ENCODE data around the gene B3GLCT. TPM values are rescaled to one million over a fixed set of nuclear protein-coding genes. Genes with fewer than 3 reads are reported as not detected.
"Not testable (repeated sequence)": the region's sequence is repeated elsewhere in the genome, so short reads cannot be mapped to it uniquely, and the experiment has no call there.

The B3GLCT gene
- total RNA-seq, 3 donors from 2014 or later (not counting 1 experiment from before 2014, with no cell fraction given), result 6.0 to 8.1 (median 6.2) TPM

- intact Hi-C loops (cut with micrococcal nuclease), result no loop called here
- Mint-ChIP-seq H3K27me3 (ENCODE audit: low read depth in 2 of 2) (peaks cover 12 to 17% of the 10 kb centered on the region in 2 donors), H3K4me1 (no peaks in the 10 kb centered on the region), H3K27ac (no peak overlapping the region), H3K4me3 (no peak overlapping the region), H3K9me3 (peaks cover 0 to 4% of the 10 kb centered on the region in 2 donors), H3K36me3 (no peaks in the 10 kb centered on the region)
- Histone ChIP-seq H3K36me3 (ENCODE audit: control insufficient read depth, insufficient read depth, low read length) (no peaks in the 10 kb centered on the region), H3K4me1 (ENCODE audit: control insufficient read depth, insufficient read depth, low read length) (no peaks in the 10 kb centered on the region), H3K27me3 (ENCODE audit: control insufficient read depth, insufficient read depth, low read length) (peaks cover 2% of the 10 kb centered on the region), H3K27ac (ENCODE audit: low read length) (no peak overlapping the region), H3K9me3 (ENCODE audit: control insufficient read depth, insufficient read depth, low read length) (peaks cover 3% of the 10 kb centered on the region), H3K4me3 (ENCODE audit: low read length) (no peak overlapping the region)
- WGBS (ENCODE audit: insufficient coverage), result 94% methylated on average over 2 of the region's 2 CpGs
- no peak for TF ChIP-seq CTCF (IDR thresholded peaks at IDR 0.05)
- ATAC-seq, result no peak
- no peak for DNase-seq
Measured at GRCh38 chr13:31172535-31172934, 27.2 kb upstream of the B3GLCT start.

- WGBS (ENCODE audit: insufficient coverage), result 81% methylated on average over 3 of the region's 3 CpGs
- intact Hi-C loops (cut with micrococcal nuclease), result no loop called here
- Histone ChIP-seq H3K4me3 (ENCODE audit: low read length) (no peak overlapping the region), H3K9me3 (ENCODE audit: control insufficient read depth, insufficient read depth, low read length) (peaks cover 5% of the 10 kb centered on the region), H3K27ac (ENCODE audit: low read length) (no peak overlapping the region), H3K4me1 (ENCODE audit: control insufficient read depth, insufficient read depth, low read length) (no peaks in the 10 kb centered on the region), H3K27me3 (ENCODE audit: control insufficient read depth, insufficient read depth, low read length) (peaks cover 2% of the 10 kb centered on the region), H3K36me3 (ENCODE audit: control insufficient read depth, insufficient read depth, low read length) (no peaks in the 10 kb centered on the region)
- H3K27ac Mint-ChIP-seq, result no peak overlapping the region
- no peak overlapping the region for H3K4me3 Mint-ChIP-seq
- peaks cover 4 to 7% of the 10 kb centered on the region in 2 donors for H3K4me1 Mint-ChIP-seq
- ATAC-seq (no peak), DNase-seq (no peak)
- no peak for TF ChIP-seq CTCF (IDR thresholded peaks at IDR 0.05)
- H3K9me3 Mint-ChIP-seq, result peaks cover 0 to 4% of the 10 kb centered on the region in 2 donors
- H3K36me3 Mint-ChIP-seq, result no peaks in the 10 kb centered on the region
- peaks cover 5 to 11% of the 10 kb centered on the region in 2 donors for H3K27me3 Mint-ChIP-seq (ENCODE audit: low read depth in 2 of 2)
Measured at GRCh38 chr13:31174018-31174417, 25.8 kb upstream of the B3GLCT start.

- Histone ChIP-seq H3K27me3 (ENCODE audit: control insufficient read depth, insufficient read depth, low read length) (peaks cover 2% of the 10 kb centered on the region), H3K36me3 (ENCODE audit: control insufficient read depth, insufficient read depth, low read length) (no peaks in the 10 kb centered on the region), H3K4me1 (ENCODE audit: control insufficient read depth, insufficient read depth, low read length) (no peaks in the 10 kb centered on the region), H3K27ac (ENCODE audit: low read length) (no peak overlapping the region), H3K4me3 (ENCODE audit: low read length) (no peak overlapping the region), H3K9me3 (ENCODE audit: control insufficient read depth, insufficient read depth, low read length) (peaks cover 5% of the 10 kb centered on the region)
- ATAC-seq, result no peak
- H3K9me3 Mint-ChIP-seq, result peaks cover 0 to 4% of the 10 kb centered on the region in 2 donors
- peaks cover 4 to 7% of the 10 kb centered on the region in 2 donors for H3K4me1 Mint-ChIP-seq
- no peak overlapping the region for H3K27ac Mint-ChIP-seq
- H3K27me3 Mint-ChIP-seq (ENCODE audit: low read depth in 2 of 2), result peaks cover 5 to 9% of the 10 kb centered on the region in 2 donors
- H3K36me3 Mint-ChIP-seq, result no peaks in the 10 kb centered on the region
- intact Hi-C loops (cut with micrococcal nuclease), result no loop called here
- no peak overlapping the region for H3K4me3 Mint-ChIP-seq
- WGBS (ENCODE audit: insufficient coverage), result 88% methylated on average over 3 of the region's 3 CpGs
- no peak for TF ChIP-seq CTCF (IDR thresholded peaks at IDR 0.05)
- DNase-seq, result no peak
Measured at GRCh38 chr13:31175847-31176532, 23.8 kb upstream of the B3GLCT start.

- H3K9me3 Mint-ChIP-seq; H3K4me3 ChIP-seq (ENCODE audit: low read length); H3K36me3 Mint-ChIP-seq; H3K27me3 Mint-ChIP-seq (ENCODE audit: low read depth in 2 of 2); intact Hi-C loops (cut with micrococcal nuclease); H3K4me1 Mint-ChIP-seq; H3K27me3 ChIP-seq (ENCODE audit: control insufficient read depth, insufficient read depth, low read length); H3K9me3 ChIP-seq (ENCODE audit: control insufficient read depth, insufficient read depth, low read length); DNase-seq; H3K4me1 ChIP-seq (ENCODE audit: control insufficient read depth, insufficient read depth, low read length); H3K36me3 ChIP-seq (ENCODE audit: control insufficient read depth, insufficient read depth, low read length); H3K27ac ChIP-seq (ENCODE audit: low read length): not testable (repeated sequence)
- peak overlapping the region; percentile 63 for H3K4me3 Mint-ChIP-seq
- peak in 1 of 3 donors; percentile 64 for ATAC-seq
- WGBS (ENCODE audit: insufficient coverage), result 94% methylated on average over 12 of the region's 12 CpGs
- H3K27ac Mint-ChIP-seq, result peak overlapping the region in 1 of 2 donors; percentile 24
Measured at GRCh38 chr13:31177813-31178495, 21.8 kb upstream of the B3GLCT start.
